Measurements from ENCODE around the gene SCAPER. TPM values are rescaled to one million over a fixed set of nuclear protein-coding genes. Genes with fewer than 3 reads are reported as not detected.

Gene SCAPER
- total RNA-seq, 4 donors from 2014 or later: 23.5 to 27.7 (median 24.2) TPM

DNA sequence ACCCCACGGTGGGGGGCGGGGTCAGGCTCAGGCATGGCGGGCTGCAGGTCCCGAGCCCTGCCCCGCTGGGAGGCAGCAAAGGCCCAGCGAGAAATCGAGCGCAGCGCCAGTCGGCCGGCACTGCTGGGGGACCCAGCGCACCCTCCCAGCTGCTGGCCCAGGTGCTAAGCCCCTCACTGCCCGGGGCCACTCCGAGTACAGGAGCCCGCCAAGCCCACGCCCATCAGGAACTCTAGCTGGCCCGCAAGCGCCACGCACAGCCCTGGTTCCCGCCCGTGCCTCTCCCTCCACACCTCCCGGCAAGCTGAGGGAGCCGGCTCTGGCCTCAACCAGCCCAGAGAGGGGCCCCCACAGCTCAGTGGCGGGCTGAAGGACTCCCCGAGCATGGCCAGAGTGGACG, 29.2 kb downstream of the SCAPER start:
- TF ChIP-seq, protein P1, sequence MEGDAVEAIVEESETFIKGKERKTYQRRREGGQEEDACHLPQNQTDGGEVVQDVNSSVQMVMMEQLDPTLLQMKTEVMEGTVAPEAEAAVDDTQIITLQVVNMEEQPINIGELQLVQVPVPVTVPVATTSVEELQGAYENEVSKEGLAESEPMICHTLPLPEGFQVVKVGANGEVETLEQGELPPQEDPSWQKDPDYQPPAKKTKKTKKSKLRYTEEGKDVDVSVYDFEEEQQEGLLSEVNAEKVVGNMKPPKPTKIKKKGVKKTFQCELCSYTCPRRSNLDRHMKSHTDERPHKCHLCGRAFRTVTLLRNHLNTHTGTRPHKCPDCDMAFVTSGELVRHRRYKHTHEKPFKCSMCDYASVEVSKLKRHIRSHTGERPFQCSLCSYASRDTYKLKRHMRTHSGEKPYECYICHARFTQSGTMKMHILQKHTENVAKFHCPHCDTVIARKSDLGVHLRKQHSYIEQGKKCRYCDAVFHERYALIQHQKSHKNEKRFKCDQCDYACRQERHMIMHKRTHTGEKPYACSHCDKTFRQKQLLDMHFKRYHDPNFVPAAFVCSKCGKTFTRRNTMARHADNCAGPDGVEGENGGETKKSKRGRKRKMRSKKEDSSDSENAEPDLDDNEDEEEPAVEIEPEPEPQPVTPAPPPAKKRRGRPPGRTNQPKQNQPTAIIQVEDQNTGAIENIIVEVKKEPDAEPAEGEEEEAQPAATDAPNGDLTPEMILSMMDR (IDR thresholded peaks at IDR 0.05; ENCODE audit: low read depth): no peak

DNA sequence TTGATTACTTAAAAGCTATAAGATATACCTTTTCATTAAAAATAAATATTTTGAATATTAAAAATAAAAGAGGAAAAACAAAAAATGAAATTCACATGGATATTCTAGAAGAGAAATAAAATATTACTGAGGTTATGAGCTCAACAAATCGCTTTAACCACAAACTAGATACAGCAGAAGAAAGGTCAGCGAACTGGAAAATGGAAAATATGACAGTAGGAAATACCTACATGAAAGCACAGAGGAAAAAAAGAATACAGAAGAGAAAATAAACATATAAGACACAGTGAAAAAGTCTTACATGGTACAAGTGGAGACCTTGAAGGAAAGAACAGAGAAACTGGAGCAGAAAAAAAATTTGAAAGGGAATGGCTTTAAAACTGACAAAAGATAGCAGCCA, 33.2 kb downstream of the SCAPER start:
- TF ChIP-seq, protein P1 (IDR thresholded peaks at IDR 0.05; ENCODE audit: low read depth): no peak

DNA sequence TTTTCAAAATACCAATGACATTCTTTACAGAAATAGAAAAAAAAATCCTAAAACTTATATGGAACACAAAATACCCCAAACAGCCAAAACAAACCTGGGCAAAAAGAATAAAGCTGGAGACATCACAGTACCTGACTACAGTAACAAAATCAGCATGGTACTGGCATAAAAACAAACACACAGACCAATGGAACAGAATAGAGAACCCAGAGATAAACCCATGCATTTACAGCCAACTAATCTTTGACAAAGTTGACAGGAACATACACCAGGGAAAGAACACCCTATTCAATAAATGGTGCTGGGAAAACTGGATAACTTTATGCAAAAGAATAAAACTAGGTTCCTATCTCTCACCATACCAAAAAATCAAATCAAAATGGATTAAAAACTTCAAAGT, 36.4 kb downstream of the SCAPER start:
- TF ChIP-seq, protein P1 (IDR thresholded peaks at IDR 0.05; ENCODE audit: low read depth): no peak

DNA sequence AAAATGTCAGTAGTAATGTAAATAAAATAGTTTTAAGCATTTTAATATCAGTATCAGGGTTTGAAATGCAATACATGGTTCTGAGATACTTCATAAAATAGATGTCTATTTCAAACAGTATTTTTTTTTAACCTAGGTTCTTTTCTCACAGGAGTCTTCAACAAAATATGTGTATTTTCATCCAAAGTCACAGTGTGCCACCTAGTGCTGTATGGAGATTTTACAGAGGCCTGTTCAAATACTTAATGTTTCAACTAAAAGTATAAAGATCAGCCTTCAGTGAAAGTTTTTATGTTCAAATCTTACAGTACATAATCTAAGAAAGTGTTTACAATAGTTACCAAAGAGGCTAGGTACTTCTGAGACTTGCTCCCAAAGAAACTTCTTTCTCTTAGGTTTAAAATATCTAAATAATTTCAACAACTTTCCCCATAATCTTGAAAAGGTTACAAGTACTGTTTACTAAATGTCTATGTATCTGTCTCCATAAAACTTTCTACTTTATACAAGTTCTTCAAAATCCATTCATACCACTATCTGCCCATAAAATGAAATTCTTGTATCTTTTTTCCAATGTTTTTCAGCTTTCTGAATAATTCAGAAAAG, 38.3 kb downstream of the SCAPER start:
- TF ChIP-seq, protein P1 (IDR thresholded peaks at IDR 0.05; ENCODE audit: low read depth): no peak

DNA sequence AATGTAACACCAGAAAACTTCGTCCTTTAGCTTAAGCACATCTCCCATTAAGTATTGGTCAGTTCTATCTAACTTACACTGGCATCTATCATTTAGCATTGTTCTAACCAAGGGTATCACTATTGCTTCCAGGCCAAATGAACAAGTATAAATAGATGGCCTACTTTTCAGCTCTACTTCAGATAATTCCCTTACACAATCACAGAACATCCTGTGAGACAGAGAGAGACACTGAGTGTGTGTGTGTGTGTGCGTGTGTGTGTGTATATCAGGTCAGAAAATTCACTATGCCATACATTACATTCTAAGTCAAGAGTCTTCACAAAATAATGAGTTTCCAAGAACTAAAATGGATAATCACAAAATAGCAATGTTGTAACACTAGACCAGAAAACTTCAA, 39.1 kb downstream of the SCAPER start:
- TF ChIP-seq, protein P1 (IDR thresholded peaks at IDR 0.05; ENCODE audit: low read depth): no peak

DNA sequence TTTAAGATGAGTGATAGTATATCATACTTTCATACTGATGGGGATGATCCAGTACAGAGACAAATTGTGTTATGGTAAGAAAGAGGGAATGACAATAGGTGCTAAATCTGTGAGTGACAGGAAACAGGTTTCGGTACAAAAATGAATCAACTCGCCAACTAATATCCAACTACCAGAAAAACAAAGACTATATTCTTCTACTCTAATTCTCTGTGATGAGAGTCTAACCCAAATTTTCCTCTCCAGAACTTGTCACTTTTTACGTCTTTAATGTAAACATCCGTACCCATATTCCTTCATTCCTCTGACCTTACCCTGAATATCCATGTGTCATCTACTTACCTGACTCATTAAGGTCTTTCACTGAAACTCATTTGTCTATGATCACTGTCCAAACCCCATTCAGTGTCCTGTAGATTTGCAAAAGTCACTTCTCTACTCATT, 39.6 kb downstream of the SCAPER start:
- TF ChIP-seq, protein P1 (IDR thresholded peaks at IDR 0.05; ENCODE audit: low read depth): no peak

DNA sequence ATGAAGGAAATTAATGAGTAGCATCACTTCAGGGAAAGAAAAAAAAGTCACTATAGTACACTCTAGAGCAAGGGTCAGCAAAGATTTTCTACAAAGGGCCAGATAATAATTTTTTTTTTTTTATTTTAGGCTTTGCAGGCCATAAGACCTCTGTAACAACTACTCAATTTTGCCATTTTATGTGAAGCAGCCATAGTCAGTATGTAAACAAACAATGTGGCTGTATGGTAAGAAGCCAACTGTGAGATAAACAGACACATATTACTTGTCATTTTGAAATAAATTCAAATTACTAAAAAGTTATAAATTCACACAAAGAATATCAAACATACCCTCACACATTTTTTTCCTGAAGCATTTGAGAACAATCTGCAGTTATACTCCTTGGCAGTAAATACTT, 40.6 kb downstream of the SCAPER start:
- TF ChIP-seq, protein P1 (IDR thresholded peaks at IDR 0.05; ENCODE audit: low read depth): no peak
